Activated CD4-positive, alpha-beta T cell treated with anti-CD3 and anti-CD28 coated beads for 24 hours (primary cell): Measurements from ENCODE around the gene AEBP1.
A peak's percentile ranks its signal among the peaks of the same experiment; 100 is the strongest.

Experiments
- DNase-seq, 2 donors: peaks; one replicate each; pipeline ENCODE4 v3.0.0-alpha.2; 2020; ENCODE audit warnings: low read depth in 2 of 2

Gene AEBP1

GRCh38 chr7:44141221-44141850 is 37.2 kb downstream of the AEBP1 start, which contains the start of gene MYL7:
Gene MYL7 (minus strand): TSS chr7:44141332. CDS start chr7:44141305, 27 bp downstream.
- DNase-seq, result no peak

- DNase-seq, result no peak
These were observed 37.9 kb downstream of the AEBP1 start for GRCh38 chr7:44142028-44142427.

- no peak for DNase-seq
These were observed 39.6 kb downstream of the AEBP1 start for GRCh38 chr7:44143646-44144250.

GRCh38 chr7:44144426-44144967 is 40.4 kb downstream of the AEBP1 start:
- no peak for DNase-seq

- no peak for DNase-seq
These were observed 40.9 kb downstream of the AEBP1 start for GRCh38 chr7:44144968-44145478.

GRCh38 chr7:44145479-44145968 is 41.4 kb downstream of the AEBP1 start:
- DNase-seq, result peak; percentile 30

GRCh38 chr7:44145969-44146911 is 42.1 kb downstream of the AEBP1 start:
- peak; percentile 62 to 66 for DNase-seq

- DNase-seq, result no peak
These were observed 43.2 kb downstream of the AEBP1 start for GRCh38 chr7:44147026-44147991.

GRCh38 chr7:44148166-44148565 is 44.0 kb downstream of the AEBP1 start:
- no peak for DNase-seq

GRCh38 chr7:44148961-44149536 is 44.9 kb downstream of the AEBP1 start:
- no peak for DNase-seq

GRCh38 chr7:44149571-44150465 is 45.7 kb downstream of the AEBP1 start:
- no peak for DNase-seq

- no peak for DNase-seq
These were observed 46.3 kb downstream of the AEBP1 start for GRCh38 chr7:44150466-44150832.

GRCh38 chr7:44150966-44151941 is 47.1 kb downstream of the AEBP1 start:
- no peak for DNase-seq

GRCh38 chr7:44151956-44152355 is 47.8 kb downstream of the AEBP1 start:
- DNase-seq, result no peak

GRCh38 chr7:44152971-44153947 is 49.1 kb downstream of the AEBP1 start:
- DNase-seq, result no peak

GRCh38 chr7:44153948-44154335 is 49.8 kb downstream of the AEBP1 start:
- no peak for DNase-seq

- DNase-seq, result no peak
These were observed 50.6 kb downstream of the AEBP1 start for GRCh38 chr7:44154703-44155102.
